NCI-H345 treated with DMSO at 0.1 percent for 48 hours (cell line): Measurements from ENCODE around the gene GET3.
"Not testable (repeated sequence)": the region's sequence is repeated elsewhere in the genome, so short reads cannot be mapped to it uniquely, and the experiment has no call there.

Experiments
- DNase-seq: peaks from one replicate; lab custom pipeline; 2025; ENCODE audit not compliant: unreplicated experiment; lab: John Stamatoyannopoulos, UW

The GET3 gene

DNA sequence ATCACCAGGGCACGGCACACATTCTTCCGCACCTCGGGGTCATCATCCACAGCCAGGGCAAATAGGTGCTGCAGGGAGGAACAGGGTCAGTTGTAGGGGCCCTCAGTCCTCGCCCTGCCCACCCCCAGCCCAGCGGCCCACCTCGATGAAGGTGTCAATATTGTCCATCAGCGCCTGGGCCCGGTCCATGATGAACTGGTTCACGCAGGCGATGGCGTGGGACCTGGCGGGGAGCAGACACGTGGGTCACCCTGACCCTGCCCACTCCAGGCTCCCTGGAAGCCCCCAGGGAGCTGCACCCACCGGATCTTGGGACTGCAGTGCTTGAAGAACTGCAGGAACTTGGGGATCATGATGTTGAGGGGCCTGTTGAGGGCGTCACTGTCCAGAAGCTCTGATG is 22.2 kb upstream of the GET3 start:
- DNase-seq = no peak

DNA sequence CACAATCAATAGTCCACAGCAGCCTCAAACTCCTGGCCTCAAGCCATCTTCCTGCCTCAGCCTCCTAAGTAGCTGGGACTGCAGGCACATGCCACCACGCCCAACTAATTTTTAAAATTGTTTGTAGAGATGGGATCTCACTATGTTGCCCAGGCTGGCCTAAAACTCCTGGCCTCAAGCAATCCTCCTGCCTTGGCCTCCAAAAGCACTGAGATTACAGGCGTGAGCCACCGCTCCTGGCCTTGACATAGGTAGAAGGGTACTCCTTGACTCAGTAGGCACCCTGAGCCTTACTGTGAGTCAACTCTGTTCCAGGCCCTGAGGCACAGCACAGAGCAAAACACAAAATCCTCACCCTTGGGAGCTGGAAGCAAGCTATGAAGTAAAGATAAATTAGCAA is 21.4 kb upstream of the GET3 start:
- no peak for DNase-seq

DNA sequence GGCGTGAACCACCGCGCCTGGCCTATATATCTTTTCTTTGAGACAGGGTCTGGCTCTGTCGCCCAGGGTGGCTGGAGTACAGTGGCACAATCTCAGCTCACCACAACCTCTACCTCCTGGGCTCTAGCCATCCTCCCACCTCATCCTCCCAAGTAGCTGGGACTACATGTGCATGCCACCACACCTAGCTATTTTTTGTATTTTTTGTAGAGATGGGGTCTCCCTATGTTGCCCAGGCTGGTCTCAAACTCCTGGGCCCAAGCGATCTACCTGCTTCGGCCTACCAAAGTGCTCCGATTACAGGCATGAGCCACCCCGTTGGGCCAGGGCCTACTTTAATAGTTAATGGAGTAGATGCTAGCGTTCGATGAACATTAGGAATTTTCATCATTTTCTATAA is 17.0 kb upstream of the GET3 start:
- DNase-seq = no peak

DNA sequence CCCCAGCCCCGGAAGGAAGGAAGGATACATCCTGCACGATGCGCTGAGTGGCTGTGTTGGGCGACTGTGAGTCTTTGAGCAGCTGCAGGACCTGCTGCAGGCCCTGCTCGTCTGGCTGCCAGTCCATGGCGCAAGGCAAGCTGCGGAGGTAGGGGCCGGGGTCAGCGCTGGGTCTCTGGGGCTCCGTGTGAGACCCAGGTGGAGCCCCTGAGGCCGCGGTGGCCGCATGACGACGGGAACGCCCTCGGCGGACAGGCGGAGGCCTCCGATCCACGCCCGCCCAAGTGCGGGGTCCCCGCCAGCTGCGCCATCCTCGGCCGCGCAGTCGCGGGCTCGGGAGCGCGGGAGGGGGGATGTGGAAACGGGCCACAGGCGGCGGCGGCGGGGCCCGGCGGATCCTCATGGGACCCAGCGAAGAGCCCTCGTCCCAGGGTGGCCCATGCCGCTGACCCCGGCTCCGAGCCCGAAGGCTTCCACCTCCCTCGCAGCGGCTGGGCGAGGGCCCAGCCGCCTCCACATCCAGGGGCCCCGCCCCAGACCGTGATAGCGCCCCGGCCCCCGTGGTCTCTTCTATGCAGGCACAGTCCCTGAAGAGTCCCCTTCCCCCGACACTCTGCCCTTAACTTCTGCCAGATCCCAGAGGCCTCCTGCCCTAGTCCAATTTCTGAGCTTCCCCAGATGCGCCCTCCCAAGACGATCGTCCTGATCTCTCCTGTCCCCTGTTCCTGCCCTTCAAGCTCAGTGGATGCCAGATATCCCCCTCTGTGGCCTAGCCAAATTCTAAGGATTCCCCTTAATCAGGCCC is 16.2 kb upstream of the GET3 start:
- no peak for DNase-seq

DNA sequence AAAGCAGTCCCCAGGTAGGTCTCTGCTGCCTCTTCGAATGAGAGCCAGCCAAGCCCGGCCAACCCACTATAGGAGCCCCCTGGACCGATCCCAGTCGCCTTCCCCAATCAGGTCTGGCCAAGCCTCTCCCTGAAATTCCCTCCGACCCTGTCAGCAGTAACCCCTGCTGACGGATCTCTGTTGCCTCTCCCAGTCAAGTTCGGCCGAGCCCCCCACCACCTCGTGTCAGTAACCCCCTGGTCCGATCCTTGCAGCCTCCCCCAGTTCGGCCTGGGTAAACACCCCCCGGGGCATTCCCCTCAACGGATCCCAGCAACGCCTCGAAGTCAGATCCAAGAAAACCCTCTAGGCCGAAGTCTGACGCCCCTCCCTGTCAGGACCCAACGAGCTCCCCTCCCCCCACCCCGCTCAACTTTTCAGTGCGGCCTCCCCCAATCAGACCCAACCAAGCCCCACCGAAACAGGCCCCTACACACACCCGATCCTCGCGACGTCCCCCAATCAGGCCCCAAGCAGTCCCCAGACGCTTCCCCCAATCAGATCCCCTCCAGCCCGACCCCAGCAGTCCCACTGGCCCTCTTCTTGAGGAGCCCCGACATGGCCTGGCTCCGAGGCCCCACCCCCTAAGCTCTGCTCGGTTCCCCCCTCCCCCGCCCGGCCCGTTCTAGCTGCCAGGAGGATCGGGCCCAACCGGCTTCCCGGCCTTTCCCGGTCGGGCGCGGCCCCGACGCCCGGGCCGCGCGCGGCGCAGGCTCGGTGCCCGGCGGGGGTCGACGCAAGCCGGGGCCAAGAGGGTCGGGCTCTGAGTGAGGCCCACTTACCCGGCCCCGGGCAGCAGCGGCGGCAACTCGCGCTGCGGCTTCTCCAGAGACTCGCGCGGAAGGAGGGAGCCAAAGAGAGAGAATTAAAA is 15.4 kb upstream of the GET3 start:
- no peak for DNase-seq

DNA sequence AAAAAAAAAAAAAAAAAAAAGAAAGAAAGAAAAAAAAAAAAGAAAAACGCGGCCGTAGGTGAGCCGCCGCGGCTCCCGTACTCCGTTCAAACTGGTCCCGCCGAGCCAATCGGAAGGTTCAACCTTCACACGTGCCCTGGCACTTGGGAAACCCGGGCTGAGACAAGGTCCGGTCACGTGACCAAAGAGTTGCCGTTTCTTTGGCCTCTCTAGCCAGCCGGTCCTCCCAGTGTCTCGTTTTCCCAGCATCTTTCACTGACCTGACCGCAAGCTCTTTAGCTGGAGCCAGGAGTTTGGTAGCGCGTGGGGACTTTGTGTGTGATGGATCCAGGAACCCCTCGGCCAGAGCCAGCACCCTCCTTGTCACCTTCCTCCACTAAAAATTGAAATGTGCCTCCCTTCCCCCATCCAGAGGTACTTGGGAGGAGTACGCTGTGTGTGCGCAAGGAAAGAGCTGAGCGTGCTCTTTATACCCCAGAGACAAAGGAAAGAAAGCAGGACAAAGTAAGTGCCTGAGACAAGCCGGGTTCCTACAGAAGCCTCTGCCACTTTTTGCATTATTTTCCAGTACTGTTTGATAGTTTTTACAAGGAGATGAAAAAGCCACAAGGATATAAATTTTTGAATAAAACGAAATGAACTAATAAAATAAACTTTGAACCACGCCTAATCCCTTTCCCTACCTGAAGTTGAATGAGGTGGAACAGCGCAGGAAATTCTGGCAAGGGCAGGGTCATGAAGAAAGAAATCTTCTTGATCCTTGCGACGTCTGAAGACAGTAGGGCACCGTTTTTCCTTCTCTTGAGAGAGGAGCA is 14.5 kb upstream of the GET3 start:
- DNase-seq = peak; percentile 39

DNA sequence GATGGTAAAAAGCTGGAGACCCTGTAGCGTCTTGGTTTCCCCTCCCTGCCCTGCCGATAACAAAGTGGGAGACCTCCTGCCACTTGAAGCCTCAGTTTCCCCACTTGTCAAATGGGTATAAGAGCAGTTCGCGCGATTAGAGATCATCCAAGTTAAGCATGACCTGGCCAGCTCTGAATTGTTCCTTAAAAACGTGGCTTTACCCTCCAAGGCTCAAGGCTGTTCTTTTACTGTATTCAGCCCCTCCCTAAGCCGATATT is 14.0 kb upstream of the GET3 start:
- no peak for DNase-seq

DNA sequence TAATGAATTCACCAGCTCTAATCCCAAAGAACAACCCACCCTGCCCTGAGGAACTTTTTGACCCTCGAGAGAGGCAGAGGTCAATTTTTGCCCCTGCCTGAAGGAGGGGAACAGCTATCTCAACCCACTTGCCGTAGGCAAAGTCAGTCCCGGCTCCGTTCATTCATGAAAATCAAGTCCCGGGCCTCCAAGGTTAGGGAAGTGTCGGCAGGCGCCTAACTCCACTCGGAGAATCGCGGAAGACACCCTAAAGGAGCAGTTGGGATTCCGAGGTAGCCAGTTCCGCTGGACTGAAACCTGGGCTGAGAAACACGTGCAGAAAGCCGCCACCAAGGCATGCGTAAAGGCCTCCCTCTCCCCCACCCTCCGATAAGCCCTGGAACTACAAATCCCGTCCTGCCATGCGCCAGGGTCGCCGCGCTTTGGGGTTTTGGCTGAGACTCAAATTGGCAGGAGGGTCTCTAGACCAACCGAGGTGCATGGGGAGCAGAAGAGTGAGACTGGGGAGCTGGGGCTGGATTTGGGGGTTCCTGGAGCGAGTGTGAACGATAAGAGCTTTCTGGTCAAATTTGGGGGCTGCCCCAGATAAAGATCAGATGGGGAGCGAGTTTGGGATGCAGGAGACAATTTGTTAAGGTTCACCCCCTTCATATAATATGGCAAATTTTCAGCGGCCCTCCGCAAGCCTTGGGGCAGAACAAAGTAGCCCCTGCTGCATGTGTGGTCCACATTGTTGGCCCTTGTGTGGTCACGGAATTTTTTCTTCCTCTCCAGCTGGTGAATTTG is 13.5 kb upstream of the GET3 start, which contains the start of gene TNPO2:
TNPO2 (minus strand) TSS at position 292 of the 786 bp plus-strand sequence. CDS start 2,955 bp downstream, outside the sequence.
- DNase-seq = peak; percentile 5

DNA sequence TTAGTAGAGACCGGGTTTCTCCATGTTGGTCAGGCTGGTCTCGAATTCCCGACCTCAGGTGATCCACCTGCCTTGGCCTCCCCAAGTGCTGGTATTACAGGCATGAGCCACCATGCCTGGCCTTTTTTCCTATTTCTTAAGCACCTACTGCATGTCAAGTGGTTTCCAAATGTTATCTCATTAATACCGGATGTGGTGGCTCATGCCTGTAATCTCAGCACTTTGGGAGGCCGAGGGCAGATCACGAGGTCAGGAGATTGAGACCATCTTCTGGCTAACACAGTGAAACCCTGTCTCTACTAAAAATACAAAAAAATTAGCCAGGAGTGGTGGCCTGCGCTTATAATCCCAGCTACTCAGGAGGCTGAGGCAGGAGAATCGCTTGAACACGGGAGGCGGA is 11.7 kb upstream of the GET3 start:
- DNase-seq = not testable (repeated sequence)

DNA sequence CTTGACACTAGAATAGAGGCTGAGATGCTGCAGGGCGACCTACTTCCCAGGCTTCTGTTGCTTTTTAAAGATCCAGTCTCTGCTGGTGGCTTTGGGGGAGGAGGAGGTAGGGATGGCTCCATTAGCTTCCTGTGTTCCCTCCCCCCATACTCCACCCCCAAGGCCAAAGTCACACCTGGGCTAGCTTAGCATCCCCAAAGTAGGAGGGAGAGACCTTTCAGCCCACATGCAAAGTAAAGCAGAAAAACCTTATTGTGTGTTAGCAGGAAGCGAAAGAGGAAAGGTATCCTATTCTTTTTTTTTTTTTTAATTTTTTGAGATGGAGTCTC is 10.3 kb upstream of the GET3 start:
- DNase-seq = no peak

DNA sequence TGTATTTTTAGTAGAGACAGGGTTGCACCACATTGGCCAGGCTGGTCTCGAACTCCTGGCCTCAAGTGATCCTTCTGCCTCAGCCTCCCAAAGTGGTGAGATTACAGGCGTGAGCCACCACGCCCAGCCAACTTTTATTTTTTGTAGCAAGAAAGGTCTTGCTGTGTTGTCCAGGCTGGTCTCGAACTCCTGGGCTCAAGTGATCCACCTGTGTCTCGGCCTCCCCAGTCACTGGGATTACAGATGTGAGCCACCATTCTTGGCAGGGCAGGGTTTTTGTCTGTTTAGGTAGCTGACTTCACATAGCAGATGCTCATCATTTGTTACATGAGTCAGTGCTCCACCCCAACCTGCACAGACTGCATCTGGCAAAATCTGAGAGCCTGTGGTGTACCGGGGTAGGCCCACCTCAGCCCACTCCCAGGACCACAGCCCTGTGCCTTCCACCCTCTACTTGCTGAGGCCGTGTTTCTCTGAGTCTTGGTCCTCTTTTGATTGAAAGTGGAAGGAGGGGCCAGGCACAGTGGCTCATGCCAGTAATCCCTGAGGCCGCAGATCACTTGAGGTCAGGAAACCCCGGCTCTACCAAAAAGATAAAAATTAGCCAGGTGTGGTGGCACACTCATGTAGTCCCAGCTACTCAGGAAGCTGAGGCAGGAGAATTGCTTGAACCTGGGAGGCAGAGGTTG is 9.4 kb upstream of the GET3 start:
- DNase-seq = no peak

DNA sequence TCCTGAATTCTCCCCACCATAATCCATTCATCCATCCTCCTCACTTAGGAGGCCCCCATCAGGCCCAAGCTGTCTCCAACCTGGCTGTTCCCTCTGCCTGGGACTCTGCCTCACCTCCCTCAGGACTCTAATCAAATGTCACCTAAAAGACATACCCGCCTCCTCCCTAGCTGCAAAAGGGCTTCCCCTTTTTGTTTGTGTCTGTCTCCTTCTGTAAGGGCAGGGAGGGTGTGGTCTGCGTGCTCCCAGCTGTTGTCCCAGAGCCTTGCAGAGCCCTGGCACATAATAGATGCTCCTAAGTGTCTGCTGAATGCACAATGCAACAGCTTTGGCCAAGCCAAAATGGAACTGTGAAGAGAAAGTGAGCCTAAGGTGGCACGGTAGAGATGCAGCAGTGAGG is 7.2 kb upstream of the GET3 start:
- DNase-seq = no peak

DNA sequence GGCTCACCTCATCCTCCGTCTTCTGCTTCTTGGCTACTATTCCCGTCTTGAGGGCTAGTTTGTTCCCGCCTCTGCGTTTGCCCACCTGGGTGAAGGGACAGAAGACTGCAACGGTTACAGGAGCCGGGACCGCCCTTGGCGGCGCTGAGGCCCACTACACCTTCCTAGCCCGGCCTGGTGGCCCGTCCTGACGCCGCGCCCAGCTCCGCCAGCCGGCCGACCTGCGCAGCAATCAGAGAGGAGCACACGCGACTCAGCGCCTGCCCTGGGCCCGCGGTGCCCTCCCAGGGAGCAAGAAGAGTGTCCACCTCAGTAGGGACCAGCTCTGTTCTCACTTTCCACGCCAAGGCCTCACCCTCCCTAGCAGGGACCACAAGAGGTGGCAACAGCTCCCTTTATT is 6.0 kb upstream of the GET3 start:
- DNase-seq = no peak

DNA sequence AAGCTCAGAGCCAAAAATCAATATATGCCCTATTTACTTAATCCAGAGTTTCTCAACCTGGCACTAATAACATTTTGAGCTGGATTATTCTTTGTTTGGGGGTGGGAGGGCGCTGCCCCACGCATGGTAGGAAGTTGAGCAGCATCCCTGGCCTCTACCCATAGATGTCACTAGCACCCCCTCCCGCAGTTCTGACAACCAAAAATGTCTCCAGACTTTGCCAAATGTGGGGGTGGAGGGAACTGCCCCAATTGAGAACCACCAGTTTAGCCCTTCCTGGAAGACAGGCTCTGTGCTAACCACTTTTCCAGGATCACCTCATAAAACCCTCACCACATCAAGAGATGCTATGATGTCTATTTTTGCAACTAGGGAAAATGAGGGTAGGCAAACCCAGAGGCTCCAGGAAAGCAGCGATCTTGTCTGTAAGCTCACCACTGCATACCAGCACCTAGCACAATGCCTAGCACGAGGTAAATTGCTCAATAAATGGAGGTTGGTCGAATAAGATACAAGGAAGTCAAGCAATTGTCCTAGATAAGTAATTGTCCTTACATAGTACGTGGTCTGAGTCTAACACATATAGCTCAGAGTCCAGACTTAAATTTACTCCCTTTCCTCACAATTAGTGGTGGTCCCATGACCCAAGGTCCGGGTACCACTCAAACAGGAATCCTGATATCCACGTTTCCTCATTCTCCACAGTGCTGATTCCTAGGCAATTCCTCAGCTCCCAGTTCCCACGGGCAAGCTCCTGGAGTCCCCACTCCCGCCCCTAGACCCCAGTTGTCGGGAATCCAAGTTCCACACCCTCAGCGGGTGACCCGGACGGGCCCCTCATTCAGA is 3.7 kb upstream of the GET3 start:
- DNase-seq = no peak

DNA sequence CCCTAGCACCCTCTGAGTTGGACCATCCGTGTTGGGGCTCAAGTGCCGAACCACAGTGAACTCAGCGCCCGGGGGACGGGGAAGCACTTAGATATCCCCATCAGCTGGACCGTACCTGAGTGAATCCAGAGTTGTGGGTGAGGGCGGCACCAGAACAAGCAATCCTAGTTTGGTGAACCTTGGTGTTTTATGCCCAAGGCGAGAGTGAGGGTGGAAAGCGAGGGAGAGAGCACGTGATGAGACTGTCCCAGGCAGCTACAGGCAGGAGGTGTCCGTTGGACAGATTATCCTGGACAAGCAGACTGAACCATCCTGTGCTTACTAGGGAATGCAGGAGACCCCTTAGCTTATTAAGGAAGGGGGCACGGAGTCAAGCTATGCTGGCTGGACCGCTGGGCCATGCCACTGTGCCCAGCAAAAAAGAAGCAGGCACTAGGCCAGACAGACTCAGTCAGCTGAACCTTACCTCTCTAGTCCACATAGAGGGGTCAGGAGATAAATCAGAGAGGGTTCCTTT is 596 bp downstream of the GET3 start:
- no peak for DNase-seq

DNA sequence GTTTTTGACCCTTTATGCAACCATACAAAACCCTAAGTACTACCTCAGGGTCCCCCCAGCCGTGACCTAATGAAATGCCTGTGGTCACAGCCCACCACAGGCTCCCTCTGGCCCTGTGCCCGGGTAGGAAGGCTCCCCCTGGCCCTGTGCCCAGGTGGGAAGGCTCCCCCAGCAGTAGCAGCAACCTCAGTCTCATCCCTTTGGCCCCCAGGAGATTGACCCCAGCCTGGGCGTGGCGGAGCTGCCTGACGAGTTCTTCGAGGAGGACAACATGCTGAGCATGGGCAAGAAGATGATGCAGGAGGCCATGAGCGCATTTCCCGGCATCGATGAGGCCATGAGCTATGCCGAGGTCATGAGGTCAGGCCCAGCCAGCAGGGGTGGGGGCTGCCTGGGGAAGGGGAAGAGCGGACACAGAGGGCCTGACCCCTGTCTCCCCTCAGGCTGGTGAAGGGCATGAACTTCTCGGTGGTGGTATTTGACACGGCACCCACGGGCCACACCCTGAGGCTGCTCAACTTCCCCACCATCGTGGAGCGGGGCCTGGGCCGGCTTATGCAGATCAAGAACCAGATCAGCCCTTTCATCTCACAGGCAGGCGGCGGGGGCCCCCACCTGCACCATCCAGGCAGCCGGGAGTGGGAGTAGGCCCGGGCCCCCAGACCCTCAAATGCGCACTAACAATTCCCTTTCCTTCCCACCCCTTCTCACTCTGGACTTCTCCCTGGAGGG is 8.0 kb downstream of the GET3 start:
- DNase-seq = no peak

DNA sequence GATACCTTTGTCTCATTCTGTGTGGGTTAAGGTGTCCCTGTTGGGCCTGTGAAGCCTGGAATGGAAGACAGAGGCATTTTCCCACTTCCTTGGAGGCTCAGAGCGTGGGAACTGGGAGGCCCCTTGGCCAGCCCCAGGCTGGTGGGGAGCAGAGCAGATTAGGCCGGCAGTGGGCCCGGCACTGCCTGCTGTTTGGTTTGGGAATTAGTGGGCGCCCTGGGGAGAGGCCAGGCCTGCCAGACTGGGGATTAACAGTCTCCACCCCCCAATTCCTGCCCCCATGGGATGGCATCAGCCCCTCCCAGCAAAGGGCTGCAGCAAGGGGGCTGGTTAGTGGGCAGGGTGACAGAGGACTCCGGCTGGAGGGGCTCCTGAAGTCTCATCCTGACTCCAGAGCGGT is 11.2 kb downstream of the GET3 start:
- DNase-seq = no peak

DNA sequence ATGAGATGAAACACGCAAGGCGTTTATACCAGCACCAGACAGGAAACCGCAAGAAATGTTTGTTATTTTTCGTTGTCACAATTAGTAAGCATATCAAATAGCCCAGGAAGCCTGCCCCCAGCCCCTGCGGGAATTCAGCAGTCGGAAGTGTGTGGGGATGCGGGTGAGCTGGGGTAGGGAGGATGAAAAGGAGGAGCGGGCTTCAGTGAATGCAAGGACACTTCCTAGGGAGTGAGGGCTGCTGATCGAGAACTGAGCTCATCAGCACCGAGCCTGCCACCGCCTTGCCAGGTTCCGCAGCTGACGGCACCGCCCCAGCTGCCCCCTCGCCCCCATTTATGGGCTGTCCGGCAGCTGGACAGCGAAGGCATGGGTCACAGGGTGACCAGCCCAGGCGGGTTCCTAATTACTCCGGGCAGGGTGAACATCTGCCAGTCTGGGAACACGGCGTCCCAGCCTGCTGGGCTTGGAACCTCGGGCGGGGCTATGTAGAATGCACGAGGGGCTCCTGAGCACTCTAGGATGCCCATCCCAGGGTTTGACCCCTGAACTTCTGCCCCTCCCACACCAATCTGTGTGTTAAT is 12.7 kb downstream of the GET3 start:
- DNase-seq = peak; percentile 67
